ENCODE results near the gene TDRD3. TPM values are rescaled to one million over a fixed set of nuclear protein-coding genes. Genes with fewer than 3 reads are reported as not detected.

The TDRD3 gene
- total and polyA plus RNA-seq, 11 donors = 13.3 to 56.4 (median 36.8) TPM

GRCh38 chr13:60379837-60380565, 17.0 kb upstream of the TDRD3 start:
- intact Hi-C loops (cut with DNase I) = no loop called here
- no peak for DNase-seq
- Histone ChIP-seq H3K4me3 (no peak overlapping the region), H3K27me3 (no peaks in the 10 kb centered on the region), H3K9me3 (no peaks in the 10 kb centered on the region), H3K4me1 (no peaks in the 10 kb centered on the region), H3K36me3 (no peaks in the 10 kb centered on the region), H3K27ac (no peak overlapping the region)
- TF ChIP-seq, protein P1, sequence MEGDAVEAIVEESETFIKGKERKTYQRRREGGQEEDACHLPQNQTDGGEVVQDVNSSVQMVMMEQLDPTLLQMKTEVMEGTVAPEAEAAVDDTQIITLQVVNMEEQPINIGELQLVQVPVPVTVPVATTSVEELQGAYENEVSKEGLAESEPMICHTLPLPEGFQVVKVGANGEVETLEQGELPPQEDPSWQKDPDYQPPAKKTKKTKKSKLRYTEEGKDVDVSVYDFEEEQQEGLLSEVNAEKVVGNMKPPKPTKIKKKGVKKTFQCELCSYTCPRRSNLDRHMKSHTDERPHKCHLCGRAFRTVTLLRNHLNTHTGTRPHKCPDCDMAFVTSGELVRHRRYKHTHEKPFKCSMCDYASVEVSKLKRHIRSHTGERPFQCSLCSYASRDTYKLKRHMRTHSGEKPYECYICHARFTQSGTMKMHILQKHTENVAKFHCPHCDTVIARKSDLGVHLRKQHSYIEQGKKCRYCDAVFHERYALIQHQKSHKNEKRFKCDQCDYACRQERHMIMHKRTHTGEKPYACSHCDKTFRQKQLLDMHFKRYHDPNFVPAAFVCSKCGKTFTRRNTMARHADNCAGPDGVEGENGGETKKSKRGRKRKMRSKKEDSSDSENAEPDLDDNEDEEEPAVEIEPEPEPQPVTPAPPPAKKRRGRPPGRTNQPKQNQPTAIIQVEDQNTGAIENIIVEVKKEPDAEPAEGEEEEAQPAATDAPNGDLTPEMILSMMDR (IDR thresholded peaks at IDR 0.05) = no peak
- no peak for TF ChIP-seq POLR2A (IDR thresholded peaks at IDR 0.05)
- 87 to 95% (median 92%) methylated on average over 3 of the region's 3 CpGs for WGBS, 4 donors
- ATAC-seq = no peak

- Histone ChIP-seq H3K36me3 (no peaks in the 10 kb centered on the region), H3K27ac (no peak overlapping the region), H3K4me3 (no peak overlapping the region), H3K4me1 (no peaks in the 10 kb centered on the region), H3K9me3 (no peaks in the 10 kb centered on the region), H3K27me3 (no peaks in the 10 kb centered on the region)
- 60 to 71% (median 65%) methylated on average over 4 of the region's 4 CpGs for WGBS, 4 donors
- ATAC-seq (no peak), DNase-seq (no peak)
- intact Hi-C loops (cut with DNase I) = no loop called here
- TF ChIP-seq POLR2A (IDR thresholded peaks at IDR 0.05) = no peak
- TF ChIP-seq, protein P1 (IDR thresholded peaks at IDR 0.05) = no peak
Measured at GRCh38 chr13:60384911-60385310, 12.1 kb upstream of the TDRD3 start.

DNA sequence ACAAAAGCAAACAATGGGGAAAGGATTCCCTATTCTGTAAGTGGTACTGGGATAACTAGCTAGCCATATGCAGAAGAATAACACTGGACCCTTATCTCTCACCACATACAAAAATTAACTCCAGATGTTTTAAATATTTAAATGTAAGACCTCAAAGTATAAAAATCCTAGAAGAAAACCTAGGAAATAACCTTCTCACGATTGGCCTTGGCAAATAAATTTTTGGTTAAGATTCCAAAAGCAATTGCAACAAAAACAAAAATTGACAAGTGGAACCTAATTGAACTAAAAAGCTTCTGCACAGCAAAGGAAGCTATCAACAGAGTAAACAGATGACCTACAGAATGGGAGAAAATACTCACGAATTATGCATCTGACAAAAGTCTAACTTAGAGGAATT, 10.8 kb upstream of the TDRD3 start:
- Histone ChIP-seq H3K27me3 (no peaks in the 10 kb centered on the region), H3K27ac (no peak overlapping the region), H3K4me3 (no peak overlapping the region), H3K4me1 (no peaks in the 10 kb centered on the region), H3K9me3 (no peaks in the 10 kb centered on the region), H3K36me3 (no peaks in the 10 kb centered on the region)
- intact Hi-C loops (cut with DNase I) = no loop called here
- WGBS, 4 donors = 64 to 75% (median 68%) methylated on average over 2 of the region's 2 CpGs
- DNase-seq = no peak
- ATAC-seq = no peak
- TF ChIP-seq, protein P1 (IDR thresholded peaks at IDR 0.05) = no peak
- no peak for TF ChIP-seq POLR2A (IDR thresholded peaks at IDR 0.05)

DNA sequence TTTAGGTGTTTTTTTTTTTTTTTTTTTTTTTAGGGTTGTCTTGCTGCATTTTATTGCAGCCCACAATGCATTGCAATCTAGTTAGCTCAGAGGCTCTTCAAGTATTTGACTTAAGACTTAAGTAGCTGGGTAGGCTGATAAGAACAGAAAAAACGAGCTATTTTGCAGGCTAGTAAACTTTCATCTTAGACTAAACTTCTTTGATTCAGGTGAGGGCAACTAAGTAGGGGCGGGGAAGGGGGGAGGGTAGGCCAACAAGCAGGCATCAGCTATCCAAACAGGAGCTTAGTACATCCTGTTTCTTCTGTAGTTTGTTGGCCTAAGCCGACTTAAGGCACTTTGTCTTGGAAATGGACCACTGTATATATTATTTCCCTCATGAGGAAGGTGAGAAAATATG, 4.9 kb upstream of the TDRD3 start:
- intact Hi-C loops (cut with DNase I) = loop anchor here in 3 of 10 donors (10.0 kb wide), 2 partner anchors 227 to 1047 kb away; partner anchors contain the start of gene DIAPH3 (in 2 of the 3)
- Histone ChIP-seq H3K27ac (no peak overlapping the region), H3K4me1 (peaks cover 0 to 5% (median 0%) of the 10 kb centered on the region in 12 donors), H3K4me3 (no peak overlapping the region), H3K27me3 (no peaks in the 10 kb centered on the region), H3K36me3 (no peaks in the 10 kb centered on the region), H3K9me3 (no peaks in the 10 kb centered on the region)
- TF ChIP-seq, protein P1 (IDR thresholded peaks at IDR 0.05) = no peak
- no peak for TF ChIP-seq POLR2A (IDR thresholded peaks at IDR 0.05)
- WGBS, 4 donors = 56 to 75% (median 66%) methylated on average over 3 of the region's 3 CpGs
- no peak for DNase-seq
- no peak for ATAC-seq

All from heart left ventricle (tissue), 16 donors.